C1 segment of cervical spinal cord (tissue), 14 donors: Measurements from ENCODE around the gene TMC3.

Experiments
- DNase-seq, 14 donors: peaks; one replicate each; lab custom pipeline; 2025; lab: John Stamatoyannopoulos, UW

Gene TMC3

GRCh38 chr15:81298611-81299010 is 75.4 kb downstream of the TMC3 start:
- no peak for DNase-seq

GRCh38 chr15:81297603-81298575 is 76.1 kb downstream of the TMC3 start:
- DNase-seq: no peak

DNA sequence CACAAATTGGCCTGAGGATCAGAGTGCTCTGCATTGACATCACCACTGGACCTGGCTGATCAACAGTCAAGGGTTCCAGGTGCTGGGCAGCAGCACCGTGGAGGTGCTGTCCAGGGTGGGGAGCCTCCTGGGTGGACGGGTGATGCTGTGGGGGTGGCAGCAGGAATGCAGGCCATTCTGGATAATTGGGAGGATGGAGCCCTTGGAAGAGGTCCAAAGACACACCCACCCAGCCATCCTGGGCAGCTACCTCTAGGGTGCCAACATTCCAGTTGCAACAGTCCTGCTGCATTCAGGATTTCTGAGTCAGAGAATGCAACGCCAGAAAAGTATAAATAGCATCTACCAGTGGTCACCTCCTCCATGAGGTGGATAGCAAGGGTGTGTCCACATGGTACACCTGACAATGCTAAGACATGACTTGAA is 76.9 kb downstream of the TMC3 start:
- DNase-seq: no peak

- DNase-seq: peak in 8 of 14 donors; percentile 17 to 47 (median 28)
These were observed 77.3 kb downstream of the TMC3 start for GRCh38 chr15:81296673-81297072.

DNA sequence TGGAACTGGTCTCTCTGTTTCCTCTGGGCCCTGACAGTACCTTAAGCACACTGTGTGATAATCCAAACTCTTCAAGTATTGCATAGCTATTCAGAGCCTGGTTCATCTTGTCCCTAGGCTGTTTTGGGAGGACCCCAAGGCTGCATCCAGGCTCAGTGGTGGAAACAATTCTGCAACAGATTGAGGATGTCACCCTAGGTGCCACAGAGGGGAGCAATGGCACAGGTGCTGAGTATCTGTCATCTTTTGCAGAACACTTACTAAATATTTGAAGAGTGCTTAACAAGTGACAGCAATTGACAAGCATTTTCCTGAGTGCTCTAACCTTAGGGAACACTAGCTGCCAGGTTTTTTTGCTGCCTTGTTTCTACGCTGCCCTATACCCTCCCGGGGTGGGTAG is 77.8 kb downstream of the TMC3 start:
- no peak for DNase-seq

DNA sequence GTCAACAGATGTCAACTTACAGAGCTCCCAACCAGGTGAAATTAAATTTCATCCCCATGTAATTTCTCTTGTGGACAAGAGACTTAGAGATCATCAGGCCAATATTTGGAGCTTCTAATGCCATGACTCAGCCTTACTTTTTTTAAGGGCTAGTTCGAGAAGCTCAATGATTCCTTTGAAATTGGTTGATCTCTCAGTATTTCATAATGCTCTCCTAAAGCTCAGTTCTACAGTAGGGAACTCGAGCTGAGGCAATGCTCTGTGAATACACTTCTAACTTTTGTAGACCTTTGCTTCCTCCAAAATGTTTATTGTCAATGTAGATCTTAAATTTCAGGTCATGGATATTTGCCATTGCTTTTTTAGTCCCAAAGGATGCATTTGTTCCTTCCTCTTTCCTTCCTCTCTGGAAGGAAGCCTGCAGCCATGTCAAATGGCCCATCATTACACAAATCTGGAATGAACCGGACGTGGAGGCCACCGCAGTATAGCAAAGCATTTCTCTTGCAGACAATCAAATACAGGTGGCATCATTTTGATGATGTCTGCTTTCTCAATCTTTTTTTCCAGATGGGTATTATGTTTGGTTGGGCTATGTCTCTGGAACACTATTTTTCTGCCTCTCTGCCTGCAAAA is 78.4 kb downstream of the TMC3 start:
- no peak for DNase-seq

- no peak for DNase-seq
These were observed 79.5 kb downstream of the TMC3 start for GRCh38 chr15:81294516-81294880.

DNA sequence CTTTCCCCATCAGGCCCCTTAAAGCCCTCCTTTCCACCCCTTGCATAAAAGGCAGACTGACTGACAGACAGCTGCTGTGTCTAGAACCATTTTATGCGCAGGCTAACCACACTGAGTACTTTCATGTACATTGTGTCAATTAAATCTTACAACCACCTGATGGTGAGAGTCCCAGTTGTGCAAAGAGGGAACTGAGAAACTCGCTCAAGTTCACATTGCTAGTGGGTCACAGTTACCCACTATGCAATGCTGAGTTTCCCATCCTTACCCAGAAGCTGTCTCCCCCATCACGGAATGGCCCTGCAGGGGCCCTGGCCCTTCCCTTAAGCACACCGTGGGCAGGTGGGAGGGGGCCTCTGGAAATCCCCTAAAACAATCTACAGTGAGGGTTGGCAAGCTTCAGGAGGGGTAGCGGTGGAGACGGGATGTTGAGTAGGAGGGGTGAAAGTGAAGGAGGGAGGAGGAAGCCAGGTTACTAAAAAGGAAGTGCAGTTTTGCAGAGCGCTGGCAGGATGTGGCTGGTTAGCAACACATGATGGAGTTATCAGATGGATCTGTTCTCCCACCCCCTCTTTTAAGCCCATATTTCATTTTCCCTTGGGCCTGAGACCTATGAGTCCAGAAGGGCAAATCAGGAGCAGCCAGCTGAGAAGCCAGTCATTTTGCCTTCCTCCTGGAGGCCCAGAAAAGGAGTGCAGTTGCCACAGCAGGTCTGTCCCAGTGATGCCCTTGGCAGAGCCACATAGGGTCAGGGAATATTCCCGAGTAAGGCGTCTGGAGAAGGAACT is 80.1 kb downstream of the TMC3 start:
- peak in 1 of 14 donors; percentile 28 for DNase-seq

GRCh38 chr15:81292523-81293001 is 81.5 kb downstream of the TMC3 start:
- no peak for DNase-seq

DNA sequence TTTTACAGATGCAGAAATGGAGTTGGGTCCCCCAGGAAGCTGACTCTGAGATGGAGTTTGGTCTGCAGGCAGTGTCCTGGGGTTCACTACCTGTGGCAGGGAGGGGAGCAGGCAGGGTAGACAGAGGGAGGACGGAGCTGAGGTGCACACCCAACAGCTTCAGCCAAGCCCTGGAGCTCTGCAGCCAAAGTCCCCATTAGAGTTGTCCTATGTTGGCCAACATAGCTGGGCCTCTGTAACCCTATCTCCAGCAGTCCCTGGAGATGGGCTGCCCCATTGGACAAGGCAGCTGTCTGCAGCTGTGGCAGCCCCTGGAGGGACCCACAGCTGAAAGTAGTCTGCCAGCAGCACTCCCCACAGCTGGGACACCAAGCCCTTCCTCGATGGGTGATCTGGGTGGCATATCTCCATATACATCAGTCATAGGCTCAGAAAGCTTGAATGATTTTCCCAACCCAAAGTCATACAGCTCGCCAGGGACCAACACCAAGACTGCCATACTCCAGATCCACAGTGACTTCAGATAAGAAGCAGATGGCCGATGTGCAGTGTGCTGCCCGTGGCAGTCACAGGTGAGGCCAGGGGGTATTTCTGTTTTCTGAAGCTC is 82.0 kb downstream of the TMC3 start:
- no peak for DNase-seq

- no peak for DNase-seq
These were observed 84.1 kb downstream of the TMC3 start for GRCh38 chr15:81289910-81290309.

DNA sequence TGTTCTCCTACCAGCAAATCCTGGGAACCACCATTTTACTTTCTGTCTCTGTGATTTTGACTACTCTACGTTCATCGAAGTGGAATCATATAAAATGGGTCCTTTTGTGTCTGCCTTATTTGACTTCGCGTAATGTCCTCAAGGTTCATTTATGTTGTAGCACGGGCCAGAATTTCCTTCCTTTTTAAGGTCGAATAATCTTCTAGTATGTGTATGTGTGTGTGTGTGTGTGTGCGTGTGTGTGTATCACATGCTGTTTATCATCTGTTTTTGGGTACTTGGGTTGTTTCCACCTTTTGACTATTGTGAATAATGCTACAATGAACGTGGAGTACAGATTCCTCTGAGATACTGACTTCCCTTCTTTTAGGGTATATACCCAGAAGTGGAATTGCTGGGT is 85.4 kb downstream of the TMC3 start:
- no peak for DNase-seq

DNA sequence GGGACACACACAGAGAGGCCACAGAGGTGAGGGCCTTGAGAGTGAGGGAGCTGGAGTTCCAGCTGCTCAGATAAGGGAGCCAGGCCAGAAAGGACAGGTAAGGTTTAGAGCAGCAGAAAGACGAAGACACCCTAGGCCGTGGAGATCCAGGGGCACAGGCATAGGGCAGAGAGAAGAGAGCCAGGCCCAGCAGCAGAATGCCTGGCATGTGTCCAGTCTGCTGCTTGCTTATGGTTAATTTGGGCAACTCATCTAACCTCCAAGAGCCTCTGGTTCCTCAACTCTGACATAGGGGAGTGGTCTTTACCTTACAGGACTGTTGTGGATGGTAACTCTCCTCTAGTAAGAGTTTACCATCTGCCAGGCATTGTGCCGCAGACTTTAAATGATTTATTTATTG is 86.0 kb downstream of the TMC3 start:
- peak in 1 of 14 donors; percentile 37 for DNase-seq

GRCh38 chr15:81286621-81287121 is 87.3 kb downstream of the TMC3 start:
- no peak for DNase-seq

DNA sequence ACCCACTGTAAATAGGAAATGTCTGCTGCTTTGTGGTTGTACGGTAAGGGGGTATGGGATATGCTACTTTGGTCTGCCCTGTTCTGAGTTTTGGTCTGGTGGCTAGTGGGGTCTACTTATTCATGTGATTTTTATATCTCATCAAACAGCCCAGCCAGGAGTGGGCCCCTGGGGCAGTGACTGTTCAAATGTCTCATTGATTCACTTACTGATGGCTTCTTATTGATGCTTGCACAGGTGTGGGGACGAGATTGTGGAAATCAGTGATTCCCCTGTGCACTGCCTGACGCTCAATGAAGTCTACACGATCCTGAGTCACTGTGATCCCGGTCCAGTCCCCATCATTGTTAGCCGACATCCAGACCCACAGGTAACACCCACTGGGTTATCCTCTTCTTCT is 88.6 kb downstream of the TMC3 start:
- no peak for DNase-seq

- DNase-seq: no peak
These were observed 89.6 kb downstream of the TMC3 start for GRCh38 chr15:81284256-81285031.

GRCh38 chr15:81282911-81283310 is 91.1 kb downstream of the TMC3 start:
- no peak for DNase-seq

DNA sequence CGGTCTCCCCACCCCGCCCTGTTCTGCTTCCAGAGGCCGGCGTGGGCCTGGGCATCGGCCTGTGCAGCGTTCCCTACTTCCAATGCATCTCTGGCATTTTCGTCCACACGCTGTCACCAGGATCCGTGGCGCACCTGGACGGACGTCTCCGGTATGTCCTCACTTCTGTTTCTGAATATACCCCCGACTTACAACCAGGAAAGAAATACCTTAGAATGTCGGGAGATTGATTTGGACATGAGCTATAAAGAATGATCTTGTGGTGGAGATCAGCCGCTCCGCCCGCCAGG is 91.5 kb downstream of the TMC3 start:
- no peak for DNase-seq

DNA sequence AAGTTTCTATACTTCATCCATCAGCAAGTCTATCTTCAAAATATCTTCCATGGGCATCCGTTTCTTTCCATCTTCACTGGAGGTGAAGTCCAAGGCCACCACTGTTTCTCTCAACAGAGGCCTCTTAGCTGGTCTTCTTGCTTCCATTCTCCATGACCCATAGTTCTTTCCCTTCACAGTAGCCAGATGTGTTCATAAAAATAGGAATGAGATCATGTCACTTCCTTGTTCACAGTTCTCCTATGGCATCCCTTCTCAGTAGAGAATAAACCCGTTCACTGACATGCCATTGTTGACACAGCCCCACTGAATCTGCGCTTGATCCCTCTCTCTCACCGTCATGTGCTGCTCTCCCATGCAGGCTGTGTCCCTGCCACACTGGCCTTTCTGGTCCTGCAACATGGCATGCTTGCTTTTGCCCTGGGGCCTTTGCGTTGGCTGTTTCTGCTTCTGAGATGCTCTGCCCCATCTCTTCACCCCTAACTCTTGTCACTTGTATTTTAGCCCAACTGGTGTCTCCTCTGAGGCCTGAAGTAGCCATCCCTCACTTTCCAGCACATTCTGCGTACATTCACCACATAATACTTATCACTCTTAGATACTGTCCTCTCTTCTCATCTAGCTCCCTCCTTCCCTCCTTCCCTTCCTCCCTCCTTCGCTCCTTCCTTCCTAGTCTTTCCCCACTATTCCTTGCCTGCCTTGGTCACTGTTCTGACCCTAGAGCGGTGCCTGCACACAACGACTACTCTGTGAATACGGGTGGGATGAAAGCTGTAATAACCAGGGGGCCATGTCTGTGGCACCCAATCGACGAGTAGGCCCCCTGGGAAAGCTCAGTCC is 92.0 kb downstream of the TMC3 start:
- DNase-seq: no peak

GRCh38 chr15:81281456-81281735 is 92.6 kb downstream of the TMC3 start:
- no peak for DNase-seq
